SJSA1 (cell line): Measurements from ENCODE around the gene SASS6. TPM values are rescaled to one million over a fixed set of nuclear protein-coding genes. Genes with fewer than 3 reads are reported as not detected.
"Not testable (repeated sequence)": the region's sequence is repeated elsewhere in the genome, so short reads cannot be mapped to it uniquely, and the experiment has no call there.

ENCODE experiments used
- DNase-seq, 2 experiments: peaks; one replicate each; pipeline ENCODE4 v3.0.0-alpha.2; 2015 to 2020; ENCODE audit warnings: low spot score in 2 of 2, low read depth in 1 of 2
- H3K27ac ChIP-seq: fragments of 250-450 bp; sonication (Bioruptor Pico); 2 replicates; pipeline ENCODE4 v1.5.1; 2020; ENCODE audit warnings: mild to moderate bottlenecking, moderate library complexity
- H3K27me3 ChIP-seq: fragments of 250-450 bp; sonication (Bioruptor Pico); replicated peaks from 2 replicates; pipeline ENCODE4 v1.5.1; 2020; ENCODE audit warnings: mild to moderate bottlenecking, moderate library complexity
- H3K36me3 ChIP-seq: fragments of 250-450 bp; sonication (Bioruptor Pico); 2 replicates; pipeline ENCODE4 v1.5.1; 2020; ENCODE audit warnings: mild to moderate bottlenecking
- H3K4me1 ChIP-seq: fragments of 250-450 bp; sonication (Bioruptor Pico); replicated peaks from 2 replicates; pipeline ENCODE4 v1.6.1; 2021; ENCODE audit warnings: mild to moderate bottlenecking
- H3K4me3 ChIP-seq: fragments of 250-450 bp; sonication (Bioruptor Pico); 2 replicates; pipeline ENCODE4 v1.5.1; 2020; ENCODE audit warnings: mild to moderate bottlenecking
- H3K9me3 ChIP-seq: fragments of 250-450 bp; sonication (Bioruptor Pico); replicated peaks from 2 replicates; pipeline ENCODE4 v1.5.1; 2020; ENCODE audit warnings: mild to moderate bottlenecking
- total RNA-seq: library from RNA; depleted of rRNA; stranded (reverse); fragments of >200 nt; shearing (Covaris generic); gene quantifications from 2 replicates; pipeline ENCODE4 v1.2.3, GENCODE V29; 2014

The SASS6 gene
- total RNA-seq, 1 experiment from 2014 or later: 11.3 TPM

DNA sequence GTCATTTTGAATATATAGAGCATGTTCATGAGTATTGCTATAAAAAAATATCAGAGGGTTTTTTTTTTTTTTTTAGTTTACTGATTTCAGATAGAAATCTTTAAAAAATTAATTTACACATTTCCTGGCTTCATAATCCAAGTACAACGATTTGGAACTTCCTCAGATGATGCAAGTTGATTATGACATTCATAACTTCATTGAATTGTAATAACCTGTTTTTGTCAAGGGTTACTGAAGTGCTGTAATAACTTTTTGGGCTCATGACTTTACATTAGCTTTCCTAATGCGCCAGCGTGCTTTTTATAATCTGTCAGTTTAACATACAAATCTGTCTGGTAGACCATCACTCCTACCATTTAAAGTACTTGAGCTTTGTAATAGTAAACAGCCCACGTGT is 81.3 kb downstream of the SASS6 start:
- Histone ChIP-seq H3K27ac (no peak overlapping the region), H3K36me3 (peaks cover 13% of the 10 kb centered on the region), H3K27me3 (no peaks in the 10 kb centered on the region), H3K4me3 (no peak overlapping the region), H3K9me3 (no peaks in the 10 kb centered on the region), H3K4me1 (no peaks in the 10 kb centered on the region)
- DNase-seq: no peak

DNA sequence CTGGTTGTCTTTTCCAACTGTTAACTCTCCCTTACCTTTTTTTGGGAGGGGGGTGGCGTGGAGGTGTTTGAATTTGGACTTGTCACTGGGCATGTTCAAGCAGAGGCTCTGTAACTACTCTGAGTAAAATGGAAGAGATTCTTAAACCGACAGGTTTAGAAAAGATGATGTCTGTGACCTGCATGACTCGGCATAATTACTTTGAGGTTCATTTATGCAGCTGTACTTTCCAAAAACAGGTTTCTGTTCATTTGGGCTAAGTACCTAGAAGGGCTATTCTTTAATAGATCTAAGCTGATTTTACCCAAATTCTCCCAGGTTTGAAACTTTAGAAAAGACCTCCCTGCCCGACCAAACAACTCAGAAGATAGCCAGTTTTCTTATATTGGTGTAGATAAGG is 82.6 kb downstream of the SASS6 start:
- no peak overlapping the region for H3K4me3 ChIP-seq
- H3K27ac ChIP-seq: no peak overlapping the region

GRCh38 chr1:100047235-100047708 is 85.5 kb downstream of the SASS6 start:
- peaks cover 15% of the 10 kb centered on the region for H3K36me3 ChIP-seq
- H3K4me3 ChIP-seq, H3K27ac ChIP-seq, H3K9me3 ChIP-seq, DNase-seq, H3K27me3 ChIP-seq, H3K4me1 ChIP-seq: not testable (repeated sequence)

More for the DNA sequence above, 82.6 kb downstream of the SASS6 start:
- H3K4me1 ChIP-seq: no peaks in the 10 kb centered on the region
- peaks cover 15% of the 10 kb centered on the region for H3K36me3 ChIP-seq
- no peaks in the 10 kb centered on the region for H3K27me3 ChIP-seq
- no peak for DNase-seq
- H3K9me3 ChIP-seq: no peaks in the 10 kb centered on the region

DNA sequence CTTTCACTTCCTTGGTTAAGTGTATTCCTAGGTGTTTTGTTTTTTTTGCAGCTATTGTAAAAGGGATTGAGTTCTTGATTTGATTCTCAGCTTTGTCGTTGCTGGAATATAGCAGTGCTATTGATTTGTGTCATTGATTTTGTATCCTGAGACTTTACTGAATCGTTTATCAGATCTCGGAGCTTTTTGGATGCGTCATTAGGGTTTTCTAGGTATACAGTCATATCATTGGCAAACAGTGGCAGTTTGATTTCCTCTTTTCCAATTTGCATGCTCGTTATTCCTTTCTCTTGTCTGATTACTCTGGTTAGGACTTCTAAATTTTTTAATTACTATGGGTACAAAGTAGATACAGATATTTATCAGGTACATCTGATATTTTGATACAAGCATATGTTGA is 87.5 kb downstream of the SASS6 start:
- no peaks in the 10 kb centered on the region for H3K4me1 ChIP-seq
- H3K27ac ChIP-seq: no peak overlapping the region
- no peak for DNase-seq
- no peaks in the 10 kb centered on the region for H3K27me3 ChIP-seq
- H3K9me3 ChIP-seq: no peaks in the 10 kb centered on the region
- H3K36me3 ChIP-seq: peaks cover 15% of the 10 kb centered on the region
- no peak overlapping the region for H3K4me3 ChIP-seq

GRCh38 chr1:100039591-100039990 is 93.1 kb downstream of the SASS6 start:
- DNase-seq: peak in 1 of 2 experiments; percentile 6
- H3K4me3 ChIP-seq: peak overlapping the region; percentile 82
- H3K27ac ChIP-seq: no peak overlapping the region; the same call in 1 of the 2 replicates
- peaks cover 5% of the 10 kb centered on the region; the same call in 1 of the 2 replicates for H3K4me1 ChIP-seq
- H3K27me3 ChIP-seq: no peaks in the 10 kb centered on the region
- H3K36me3 ChIP-seq: peaks cover 17% of the 10 kb centered on the region
- H3K9me3 ChIP-seq: no peaks in the 10 kb centered on the region

DNA sequence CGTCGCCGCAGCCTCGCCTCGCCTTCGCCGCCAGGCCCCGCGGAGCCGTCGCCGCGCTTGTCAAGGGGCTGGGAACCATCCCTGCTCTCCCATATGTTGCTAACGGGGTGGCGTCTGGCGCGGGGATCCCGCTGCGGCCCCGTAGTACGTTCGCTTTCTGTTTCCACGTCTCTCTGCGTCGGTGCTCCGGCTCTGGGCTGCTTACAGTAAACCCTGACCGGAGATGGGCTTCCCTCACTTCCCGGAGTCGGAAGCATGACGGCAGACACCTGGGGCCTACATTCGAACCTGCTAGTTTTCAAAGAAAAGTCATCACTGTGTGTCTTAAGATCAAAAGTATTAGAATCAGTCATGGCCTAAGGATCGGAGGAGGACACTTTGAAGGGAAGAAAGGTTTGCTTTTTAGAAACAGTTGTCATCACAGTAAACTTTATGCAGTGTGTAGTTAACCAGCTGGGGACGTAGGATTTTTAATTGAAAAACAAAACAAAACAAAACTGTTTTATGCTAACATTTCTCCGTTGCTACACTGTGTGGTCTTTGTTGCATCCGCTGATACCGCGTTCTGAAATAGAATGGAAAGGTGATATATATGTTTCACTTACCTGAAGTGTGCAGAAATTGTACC is 94.0 kb downstream of the SASS6 start:
- no peaks in the 10 kb centered on the region for H3K27me3 ChIP-seq
- peak overlapping the region; percentile 89 for H3K27ac ChIP-seq
- peaks cover 14% of the 10 kb centered on the region for H3K36me3 ChIP-seq
- peaks cover 5% of the 10 kb centered on the region; the same call in 1 of the 2 replicates for H3K4me1 ChIP-seq
- no peaks in the 10 kb centered on the region for H3K9me3 ChIP-seq
- peak; percentile 62 to 64 for DNase-seq
- peak overlapping the region; percentile 82 for H3K4me3 ChIP-seq

- H3K27ac ChIP-seq: peak overlapping the region; percentile 89
- H3K4me1 ChIP-seq: peaks cover 5% of the 10 kb centered on the region; the same call in 1 of the 2 replicates
- H3K9me3 ChIP-seq: no peaks in the 10 kb centered on the region
- peak; percentile 82 to 85 for DNase-seq
- H3K27me3 ChIP-seq: no peaks in the 10 kb centered on the region
- H3K36me3 ChIP-seq: peaks cover 11% of the 10 kb centered on the region
- H3K4me3 ChIP-seq: peak overlapping the region; percentile 82
Observed at GRCh38 chr1:100037927-100038659, 94.6 kb downstream of the SASS6 start.

- Histone ChIP-seq H3K36me3 (peaks cover 11% of the 10 kb centered on the region), H3K27ac (peak overlapping the region; percentile 89), H3K4me3 (peak overlapping the region; percentile 82), H3K27me3 (no peaks in the 10 kb centered on the region), H3K4me1 (peaks cover 5% of the 10 kb centered on the region; the same call in 1 of the 2 replicates), H3K9me3 (no peaks in the 10 kb centered on the region)
- no peak for DNase-seq
Observed at GRCh38 chr1:100037656-100037926, 95.1 kb downstream of the SASS6 start.

DNA sequence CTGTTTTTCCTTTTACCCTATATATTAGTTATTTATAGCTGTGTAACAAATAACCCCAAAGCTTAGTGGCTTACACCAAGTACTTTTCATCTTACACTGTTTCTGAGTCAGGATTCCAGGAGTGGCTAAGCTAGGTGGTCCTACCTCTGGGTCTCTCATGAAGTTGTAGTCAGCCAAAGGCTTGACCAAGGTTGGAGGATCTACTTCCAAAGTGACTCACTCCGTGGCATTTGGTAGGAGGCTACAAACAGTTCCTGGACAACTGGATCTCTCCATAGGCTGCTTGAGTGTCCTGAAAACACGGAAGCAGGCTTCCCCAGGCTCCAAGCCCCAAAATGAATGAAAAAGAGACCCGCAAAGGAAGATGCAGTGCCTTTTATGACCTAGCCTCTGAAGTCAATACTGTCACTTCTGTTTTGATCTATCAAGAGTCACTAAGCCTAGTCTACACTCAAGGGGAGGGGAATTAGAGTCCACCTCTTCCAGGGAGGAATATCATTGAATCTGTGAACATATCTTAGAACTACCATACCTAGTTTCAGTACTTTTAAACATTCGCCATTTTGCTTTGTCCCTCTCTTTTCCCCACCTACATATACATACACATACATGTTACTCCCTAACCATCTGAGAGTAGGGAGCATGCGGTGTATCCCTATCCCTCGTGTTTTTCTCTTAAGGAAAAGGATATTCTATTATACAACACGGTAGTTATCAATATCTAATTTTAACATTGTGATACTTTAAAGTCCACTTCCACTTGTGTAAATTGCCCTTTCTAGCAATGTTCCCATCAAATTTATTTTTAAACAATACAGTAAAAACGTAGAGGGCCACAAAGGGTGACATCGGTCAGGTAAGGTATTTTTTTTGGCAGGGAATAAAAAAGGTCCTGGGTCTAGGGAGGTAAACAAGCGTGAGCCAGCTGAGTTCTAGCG is 95.7 kb downstream of the SASS6 start:
- peaks cover 5% of the 10 kb centered on the region; the same call in 1 of the 2 replicates for H3K4me1 ChIP-seq
- peak overlapping the region; percentile 82 for H3K4me3 ChIP-seq
- no peaks in the 10 kb centered on the region for H3K27me3 ChIP-seq
- DNase-seq: peak in 1 of 2 experiments; percentile 5
- peaks cover 11% of the 10 kb centered on the region for H3K36me3 ChIP-seq
- peak overlapping the region; percentile 89 for H3K27ac ChIP-seq
- H3K9me3 ChIP-seq: no peaks in the 10 kb centered on the region

GRCh38 chr1:100035214-100035613 is 97.5 kb downstream of the SASS6 start:
- no peaks in the 10 kb centered on the region for H3K27me3 ChIP-seq
- DNase-seq: no peak
- peaks cover 11% of the 10 kb centered on the region for H3K36me3 ChIP-seq
- no peak overlapping the region for H3K4me3 ChIP-seq
- peaks cover 5% of the 10 kb centered on the region; the same call in 1 of the 2 replicates for H3K4me1 ChIP-seq
- no peaks in the 10 kb centered on the region for H3K9me3 ChIP-seq
- H3K27ac ChIP-seq: no peak overlapping the region

GRCh38 chr1:100034470-100034869 is 98.3 kb downstream of the SASS6 start:
- Histone ChIP-seq H3K4me3 (no peak overlapping the region), H3K27me3 (no peaks in the 10 kb centered on the region), H3K4me1 (peaks cover 5% of the 10 kb centered on the region; the same call in 1 of the 2 replicates), H3K27ac (no peak overlapping the region), H3K36me3 (peaks cover 11% of the 10 kb centered on the region), H3K9me3 (no peaks in the 10 kb centered on the region)
- no peak for DNase-seq
